ENCODE data around the gene FYTTD1. TPM values are rescaled to one million over a fixed set of nuclear protein-coding genes. Genes with fewer than 3 reads are reported as not detected.

The FYTTD1 gene
- total RNA-seq, 1 experiment from 2014 or later = 23.7 TPM

- H3K9me3 Mint-ChIP-seq = no peaks in the 10 kb centered on the region
- ATAC-seq (no peak), DNase-seq (ENCODE audit: low spot score) (no peak)
- H3K36me3 Mint-ChIP-seq = peaks cover 54% of the 10 kb centered on the region
- CTCF ChIA-PET = no interaction called here
- H3K4me1 Mint-ChIP-seq = no peaks in the 10 kb centered on the region
- H3K27ac Mint-ChIP-seq = no peak overlapping the region; the same call in 1 of the 2 replicates
- TF ChIP-seq ETV6 (CRISPR knock-in tag; IDR thresholded peaks at IDR 0.05) (no peak), MYBL2 (CRISPR knock-in tag; IDR thresholded peaks at IDR 0.05) (no peak), ERG (CRISPR knock-in tag; IDR thresholded peaks at IDR 0.05) (no peak), IRF1 (CRISPR knock-in tag; IDR thresholded peaks at IDR 0.05) (no peak), ATF1 (CRISPR knock-in tag; IDR thresholded peaks at IDR 0.05) (no peak), CBFB (CRISPR knock-in tag; IDR thresholded peaks at IDR 0.05; ENCODE audit: low read depth) (no peak), ZNF416 (CRISPR knock-in tag; IDR thresholded peaks at IDR 0.05) (no peak), OVOL2 (CRISPR knock-in tag; IDR thresholded peaks at IDR 0.05; ENCODE audit: borderline replicate concordance) (no peak), USF2 (CRISPR knock-in tag; IDR thresholded peaks at IDR 0.05) (no peak), ATF3 (CRISPR knock-in tag; conservative IDR thresholded peaks at IDR 0.05) (no peak), CDX4 (CRISPR knock-in tag; IDR thresholded peaks at IDR 0.05; ENCODE audit: borderline replicate concordance) (no peak), ELF4 (CRISPR knock-in tag; IDR thresholded peaks at IDR 0.05; ENCODE audit: low read depth) (no peak), ZNF219 (CRISPR knock-in tag; IDR thresholded peaks at IDR 0.05; ENCODE audit: borderline replicate concordance) (no peak), ZBTB21 (CRISPR knock-in tag; IDR thresholded peaks at IDR 0.05; ENCODE audit: borderline replicate concordance) (no peak), CREB1 (CRISPR knock-in tag; IDR thresholded peaks at IDR 0.05) (no peak)
- no peak overlapping the region for H3K4me3 Mint-ChIP-seq
- H3K27me3 Mint-ChIP-seq (ENCODE audit: low read depth) = no peaks in the 10 kb centered on the region
- POLR2A ChIA-PET = no interaction called here
Observed at GRCh38 chr3:197833930-197834715, 84.4 kb downstream of the FYTTD1 start.

- ChIA-PET POLR2A (no interaction called here), CTCF (no interaction called here)
- peaks cover 52% of the 10 kb centered on the region for H3K36me3 Mint-ChIP-seq
- no peak overlapping the region for H3K27ac Mint-ChIP-seq
- DNase-seq (ENCODE audit: low spot score) (no peak), ATAC-seq (no peak)
- no peaks in the 10 kb centered on the region for H3K9me3 Mint-ChIP-seq
- H3K4me3 Mint-ChIP-seq = no peak overlapping the region
- H3K4me1 Mint-ChIP-seq = no peaks in the 10 kb centered on the region
- H3K27me3 Mint-ChIP-seq (ENCODE audit: low read depth) = no peaks in the 10 kb centered on the region
- no peak for TF ChIP-seq GABPB1 (CRISPR knock-in tag; IDR thresholded peaks at IDR 0.05)
- TF ChIP-seq ZSCAN18 (CRISPR knock-in tag; IDR thresholded peaks at IDR 0.05) = no peak
- TF ChIP-seq TEAD4 (CRISPR knock-in tag; IDR thresholded peaks at IDR 0.05) = no peak
- TF ChIP-seq CREB1 (CRISPR knock-in tag; IDR thresholded peaks at IDR 0.05) = no peak
- no peak for TF ChIP-seq PREB (CRISPR knock-in tag; IDR thresholded peaks at IDR 0.05; ENCODE audit: borderline replicate concordance)
- TF ChIP-seq STAT6 (CRISPR knock-in tag; conservative IDR thresholded peaks at IDR 0.05; ENCODE audit: low read depth) = no peak
- no peak for TF ChIP-seq ZNF281 (CRISPR knock-in tag; IDR thresholded peaks at IDR 0.05)
- no peak for TF ChIP-seq GTF2I (CRISPR knock-in tag; conservative IDR thresholded peaks at IDR 0.05)
- no peak for TF ChIP-seq MXD4 (CRISPR knock-in tag; IDR thresholded peaks at IDR 0.05; ENCODE audit: borderline replicate concordance)
Observed at GRCh38 chr3:197835509-197835908, 85.8 kb downstream of the FYTTD1 start.
